ENCODE data around the gene TMEM192.
"Not testable (repeated sequence)": the region's sequence is repeated elsewhere in the genome, so short reads cannot be mapped to it uniquely, and the experiment has no call there.

TMEM192 gene

GRCh38 chr4:165055601-165056000 is 57.1 kb downstream of the TMEM192 start:
- in situ Hi-C loops (cut with MboI; ENCODE audit: low sequenced_read_pairs, unreplicated experiment) = no loop called here
- TF ChIP-seq CTCF (IDR thresholded peaks at IDR 0.05; ENCODE audit: borderline replicate concordance, control extremely low read depth, extremely low read depth, insufficient read depth, missing control alignments) = no peak
- no peak for DNase-seq (ENCODE audit: low spot score)

DNA sequence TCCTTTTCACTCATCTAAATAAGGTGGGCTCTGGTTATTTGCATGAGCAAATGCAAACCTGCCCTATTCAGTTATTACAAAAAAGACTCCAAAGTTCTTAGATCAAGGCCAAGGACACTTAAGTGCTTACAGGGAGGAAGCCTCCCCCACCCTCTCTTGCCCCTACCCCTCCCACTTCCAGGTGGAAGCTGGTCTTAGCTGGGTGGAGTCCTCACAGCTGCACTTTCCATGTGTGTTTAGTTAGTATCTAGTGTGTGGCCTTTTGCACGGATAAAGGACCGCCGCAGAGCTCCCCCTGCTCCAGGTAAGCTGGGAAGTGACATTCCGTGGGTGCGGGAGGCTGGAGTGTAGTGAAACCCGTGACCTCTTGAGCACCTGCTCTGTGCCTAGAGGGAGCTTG is 59.0 kb downstream of the TMEM192 start, which contains the start of gene TRIM75:
Gene TRIM75 (plus strand): TSS at position 222 of the 400 bp plus-strand sequence. CDS start 5,282 bp downstream, outside the sequence.
- TF ChIP-seq CTCF (IDR thresholded peaks at IDR 0.05; ENCODE audit: borderline replicate concordance, control extremely low read depth, extremely low read depth, insufficient read depth, missing control alignments) = no peak
- in situ Hi-C loops (cut with MboI; ENCODE audit: low sequenced_read_pairs, unreplicated experiment) = no loop called here
- DNase-seq (ENCODE audit: low spot score) = no peak

DNA sequence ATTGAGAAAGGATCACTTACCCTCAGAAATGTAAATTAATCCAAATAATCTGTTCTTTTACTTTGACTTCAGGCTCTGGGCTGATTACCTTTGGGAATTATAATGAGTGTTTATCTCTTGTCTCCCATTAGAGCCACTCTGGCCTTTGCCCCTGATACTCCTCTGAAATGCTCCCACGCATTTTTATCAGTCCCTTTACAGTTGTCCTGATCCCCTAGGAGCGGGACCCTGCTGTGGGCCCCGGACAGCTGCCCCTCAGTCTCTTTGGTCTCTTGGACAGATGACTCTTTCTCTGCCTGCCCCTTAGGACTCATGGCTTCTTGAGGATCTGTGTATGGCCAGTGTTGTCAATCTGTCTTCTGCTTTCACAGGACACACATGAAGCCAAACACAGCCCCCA is 60.0 kb downstream of the TMEM192 start:
- no peak for DNase-seq (ENCODE audit: low spot score)
- in situ Hi-C loops (cut with MboI; ENCODE audit: low sequenced_read_pairs, unreplicated experiment) = no loop called here
- TF ChIP-seq CTCF (IDR thresholded peaks at IDR 0.05; ENCODE audit: borderline replicate concordance, control extremely low read depth, extremely low read depth, insufficient read depth, missing control alignments) = no peak

DNA sequence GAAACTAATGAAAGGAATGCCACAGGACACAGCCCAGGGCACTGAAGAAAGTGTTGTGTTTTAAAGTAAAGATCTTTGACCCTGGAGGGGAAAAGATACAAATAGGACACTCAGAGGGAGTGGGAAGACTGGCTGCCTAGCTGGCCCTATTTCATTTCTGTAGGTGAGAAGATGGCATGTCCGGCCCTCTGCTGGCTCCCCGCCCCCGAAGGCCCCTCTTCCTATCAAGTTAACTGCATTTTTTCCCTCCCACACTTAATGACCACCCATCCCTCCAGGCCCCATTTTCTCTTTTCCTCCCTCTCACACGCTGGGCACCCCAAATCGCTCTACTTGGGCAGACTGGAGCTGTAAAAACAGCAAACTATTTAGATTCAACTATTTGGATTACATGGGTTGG is 64.5 kb downstream of the TMEM192 start:
- TF ChIP-seq CTCF (IDR thresholded peaks at IDR 0.05; ENCODE audit: borderline replicate concordance, control extremely low read depth, extremely low read depth, insufficient read depth, missing control alignments) = no peak
- in situ Hi-C loops (cut with MboI; ENCODE audit: low sequenced_read_pairs, unreplicated experiment) = no loop called here

DNA sequence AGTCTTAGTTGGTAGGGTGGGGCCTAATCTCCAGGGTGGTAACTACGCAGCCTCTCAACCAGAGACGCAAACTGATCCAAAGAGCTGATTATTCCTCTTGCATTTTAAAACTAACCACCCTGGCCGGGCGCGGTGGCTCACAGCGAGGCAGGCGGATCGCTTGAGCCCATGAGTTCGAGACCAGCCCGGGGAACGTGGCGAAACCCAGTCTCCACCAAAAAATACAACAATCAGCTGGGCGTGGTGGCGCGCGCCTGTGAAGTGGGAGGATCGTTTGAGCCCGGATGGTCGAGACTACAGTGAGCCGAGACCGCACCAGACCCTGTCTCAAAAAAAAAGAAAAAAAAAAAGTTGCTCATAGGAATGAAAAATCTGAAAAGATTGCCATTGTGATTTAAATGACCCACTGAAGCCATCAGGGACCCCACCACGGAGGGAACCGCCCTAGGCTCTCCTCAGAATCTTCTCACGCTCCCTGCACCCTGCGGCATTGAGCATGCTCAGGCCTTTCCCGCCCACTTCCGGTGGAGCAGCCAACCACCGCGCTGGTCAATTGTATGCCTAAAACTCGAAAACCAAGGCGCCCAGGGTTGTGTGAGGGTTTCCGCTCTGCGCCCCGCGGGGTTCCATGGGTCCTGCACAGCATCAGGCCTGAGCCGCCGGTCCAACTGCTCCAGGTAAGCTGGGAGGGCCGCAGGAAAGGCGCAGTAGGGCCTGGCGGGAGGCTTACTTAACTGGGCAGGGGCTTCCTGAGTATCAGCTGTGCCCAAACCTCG is 81.0 kb downstream of the TMEM192 start, which contains the start of gene TRIM60:
Gene TRIM60 (plus strand): TSS at position 564 of the 776 bp plus-strand sequence. CDS start 8,074 bp downstream, outside the sequence.
- DNase-seq (ENCODE audit: low spot score) = no peak
- no peak for TF ChIP-seq CTCF (IDR thresholded peaks at IDR 0.05; ENCODE audit: borderline replicate concordance, control extremely low read depth, extremely low read depth, insufficient read depth, missing control alignments)
- in situ Hi-C loops (cut with MboI; ENCODE audit: low sequenced_read_pairs, unreplicated experiment) = no loop called here

More for the DNA sequence above, 64.5 kb downstream of the TMEM192 start:
- no peak for DNase-seq (ENCODE audit: low spot score)

GRCh38 chr4:165027762-165028402 is 84.8 kb downstream of the TMEM192 start:
- no peak for TF ChIP-seq CTCF (IDR thresholded peaks at IDR 0.05; ENCODE audit: borderline replicate concordance, control extremely low read depth, extremely low read depth, insufficient read depth, missing control alignments)
- no peak for DNase-seq (ENCODE audit: low spot score)
- in situ Hi-C loops (cut with MboI; ENCODE audit: low sequenced_read_pairs, unreplicated experiment) = no loop called here

- DNase-seq (ENCODE audit: low spot score); in situ Hi-C loops (cut with MboI; ENCODE audit: low sequenced_read_pairs, unreplicated experiment): not testable (repeated sequence)
Observed at GRCh38 chr4:165025782-165026181, 86.9 kb downstream of the TMEM192 start.

All from GM13976 (cell line).